Measurements from ENCODE around the gene ZNF746. TPM values are rescaled to one million over a fixed set of nuclear protein-coding genes. Genes with fewer than 3 reads are reported as not detected.

The ZNF746 gene
- total and polyA plus RNA-seq, 9 of the 15 experiments (the other 6 are each of a cell fraction or from before 2014, with no cell fraction given) = 1.7 to 31.6 (median 13.3) TPM

DNA sequence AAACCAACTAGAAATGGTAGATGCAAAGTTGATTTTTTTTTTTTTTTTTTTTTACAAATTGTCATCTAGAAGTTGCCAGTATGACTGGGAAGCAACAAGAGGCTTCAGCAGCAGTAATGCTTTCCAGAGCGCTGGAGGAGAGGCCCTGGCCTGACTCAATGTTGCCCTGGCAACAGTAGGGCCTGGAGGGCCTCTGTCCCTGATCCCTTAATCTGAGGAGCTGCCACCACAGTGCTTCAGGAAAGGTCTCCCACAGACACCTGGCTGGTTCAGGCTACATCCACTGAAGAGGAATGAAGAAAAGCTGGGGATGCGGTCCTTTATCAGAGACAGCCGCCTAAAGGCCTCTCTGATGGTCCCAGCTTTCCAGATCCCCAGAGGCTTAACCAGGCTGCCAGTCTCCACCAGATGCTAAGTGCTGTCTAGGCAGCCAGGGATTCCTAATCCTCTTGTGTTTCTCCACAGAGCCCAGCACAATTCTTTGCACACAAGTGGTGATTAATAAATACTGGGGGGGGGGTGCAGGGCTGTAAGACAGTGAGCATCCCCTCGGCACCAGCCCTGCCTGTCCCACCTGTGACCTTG is 70.4 kb downstream of the ZNF746 start:
- Histone ChIP-seq H3K9ac (ENCODE audit: insufficient read depth in 1 of 2, low read depth in 2 of 2, low read length in 2 of 2) (peak overlapping the region in 1 of 2 experiments; percentile 37; a peak in 1 of 4 replicates), H3K4me3 (no peak overlapping the region), H3K4me1 (replicated peaks in 1 of 2; ENCODE audit: control insufficient read depth in 2 of 2, insufficient read depth in 2 of 2, low read length in 2 of 2) (peaks cover 0 to 14% of the 10 kb centered on the region in 2 experiments; a peak in 3 of 5 replicates), H4K20me1 (replicated peaks; ENCODE audit: control insufficient read depth, insufficient read depth, low read length) (no peaks in the 10 kb centered on the region), H3K9me1 (ENCODE audit: control insufficient read depth, insufficient read depth, low read length) (no peaks in the 10 kb centered on the region), H2AFZ (ENCODE audit: low read depth, low read length) (no peak overlapping the region), H3K4me2 (ENCODE audit: insufficient read depth, low read length) (no peak overlapping the region), H3K79me2 (ENCODE audit: control insufficient read depth, insufficient read depth, low read length) (no peaks in the 10 kb centered on the region), H3K27ac (ENCODE audit: extremely low read depth, low read depth, low read length) (no peak overlapping the region), H3K27me3 (ENCODE audit: control insufficient read depth in 2 of 2, insufficient read depth in 2 of 2, low read length in 2 of 2) (no peaks in the 10 kb centered on the region), H3K9me3 (replicated peaks; ENCODE audit: control insufficient read depth, insufficient read depth, low read depth, low read length) (no peaks in the 10 kb centered on the region), H3K36me3 (ENCODE audit: control insufficient read depth, insufficient read depth, low read length) (peaks cover 12% of the 10 kb centered on the region; the same call in 1 of the 3 replicates)
- POLR2A ChIA-PET = interaction anchor here (1.0 to 1.2 kb wide), 2 partner anchors 66 to 280 kb away, joined by 3 to 5 read pairs; partner anchors contain the start of gene ZNF398
- intact Hi-C loops (cut with micrococcal nuclease) = loop anchor here (10.0 kb wide), 1 partner anchor 198 kb away; no protein-coding TSS in a partner anchor
- DNase-seq (ENCODE audit: extremely low read depth in 1 of 4, low spot score in 3 of 4) (no peak), FAIRE-seq (no peak), ATAC-seq (no peak)
- CTCF ChIA-PET (ENCODE audit: low intra/inter-chr PET ratio) = no interaction called here
- TF ChIP-seq NFYB (IDR thresholded peaks at IDR 0.05; ENCODE audit: extremely low read depth, insufficient read length) (no peak), RFX1 (IDR thresholded peaks at IDR 0.05) (peak; percentile 63)
- TF ChIP-seq, protein P1, sequence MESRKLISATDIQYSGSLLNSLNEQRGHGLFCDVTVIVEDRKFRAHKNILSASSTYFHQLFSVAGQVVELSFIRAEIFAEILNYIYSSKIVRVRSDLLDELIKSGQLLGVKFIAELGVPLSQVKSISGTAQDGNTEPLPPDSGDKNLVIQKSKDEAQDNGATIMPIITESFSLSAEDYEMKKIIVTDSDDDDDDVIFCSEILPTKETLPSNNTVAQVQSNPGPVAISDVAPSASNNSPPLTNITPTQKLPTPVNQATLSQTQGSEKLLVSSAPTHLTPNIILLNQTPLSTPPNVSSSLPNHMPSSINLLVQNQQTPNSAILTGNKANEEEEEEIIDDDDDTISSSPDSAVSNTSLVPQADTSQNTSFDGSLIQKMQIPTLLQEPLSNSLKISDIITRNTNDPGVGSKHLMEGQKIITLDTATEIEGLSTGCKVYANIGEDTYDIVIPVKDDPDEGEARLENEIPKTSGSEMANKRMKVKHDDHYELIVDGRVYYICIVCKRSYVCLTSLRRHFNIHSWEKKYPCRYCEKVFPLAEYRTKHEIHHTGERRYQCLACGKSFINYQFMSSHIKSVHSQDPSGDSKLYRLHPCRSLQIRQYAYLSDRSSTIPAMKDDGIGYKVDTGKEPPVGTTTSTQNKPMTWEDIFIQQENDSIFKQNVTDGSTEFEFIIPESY (CRISPR knock-in tag; IDR thresholded peaks at IDR 0.05) = peak; percentile 37; the same call in 1 of the 2 replicates
- TF ChIP-seq, protein P2, sequence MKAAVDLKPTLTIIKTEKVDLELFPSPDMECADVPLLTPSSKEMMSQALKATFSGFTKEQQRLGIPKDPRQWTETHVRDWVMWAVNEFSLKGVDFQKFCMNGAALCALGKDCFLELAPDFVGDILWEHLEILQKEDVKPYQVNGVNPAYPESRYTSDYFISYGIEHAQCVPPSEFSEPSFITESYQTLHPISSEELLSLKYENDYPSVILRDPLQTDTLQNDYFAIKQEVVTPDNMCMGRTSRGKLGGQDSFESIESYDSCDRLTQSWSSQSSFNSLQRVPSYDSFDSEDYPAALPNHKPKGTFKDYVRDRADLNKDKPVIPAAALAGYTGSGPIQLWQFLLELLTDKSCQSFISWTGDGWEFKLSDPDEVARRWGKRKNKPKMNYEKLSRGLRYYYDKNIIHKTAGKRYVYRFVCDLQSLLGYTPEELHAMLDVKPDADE (conservative IDR thresholded peaks at IDR 0.05; ENCODE audit: control insufficient read depth, low read depth, low read length) = no peak
- 61% methylated on average over 4 of the region's 4 CpGs for WGBS (ENCODE audit: insufficient coverage, low coverage, missing lambda C conversion rate)
- in situ Hi-C loops (cut with MboI) = no loop called here
- no TSS peak for BruUV-seq (replicated peaks)

Data from K562 (cell line).